ENCODE measurements around the gene UBE2Q2.
"Not testable (repeated sequence)": the region's sequence is repeated elsewhere in the genome, so short reads cannot be mapped to it uniquely, and the experiment has no call there.

The UBE2Q2 gene

DNA sequence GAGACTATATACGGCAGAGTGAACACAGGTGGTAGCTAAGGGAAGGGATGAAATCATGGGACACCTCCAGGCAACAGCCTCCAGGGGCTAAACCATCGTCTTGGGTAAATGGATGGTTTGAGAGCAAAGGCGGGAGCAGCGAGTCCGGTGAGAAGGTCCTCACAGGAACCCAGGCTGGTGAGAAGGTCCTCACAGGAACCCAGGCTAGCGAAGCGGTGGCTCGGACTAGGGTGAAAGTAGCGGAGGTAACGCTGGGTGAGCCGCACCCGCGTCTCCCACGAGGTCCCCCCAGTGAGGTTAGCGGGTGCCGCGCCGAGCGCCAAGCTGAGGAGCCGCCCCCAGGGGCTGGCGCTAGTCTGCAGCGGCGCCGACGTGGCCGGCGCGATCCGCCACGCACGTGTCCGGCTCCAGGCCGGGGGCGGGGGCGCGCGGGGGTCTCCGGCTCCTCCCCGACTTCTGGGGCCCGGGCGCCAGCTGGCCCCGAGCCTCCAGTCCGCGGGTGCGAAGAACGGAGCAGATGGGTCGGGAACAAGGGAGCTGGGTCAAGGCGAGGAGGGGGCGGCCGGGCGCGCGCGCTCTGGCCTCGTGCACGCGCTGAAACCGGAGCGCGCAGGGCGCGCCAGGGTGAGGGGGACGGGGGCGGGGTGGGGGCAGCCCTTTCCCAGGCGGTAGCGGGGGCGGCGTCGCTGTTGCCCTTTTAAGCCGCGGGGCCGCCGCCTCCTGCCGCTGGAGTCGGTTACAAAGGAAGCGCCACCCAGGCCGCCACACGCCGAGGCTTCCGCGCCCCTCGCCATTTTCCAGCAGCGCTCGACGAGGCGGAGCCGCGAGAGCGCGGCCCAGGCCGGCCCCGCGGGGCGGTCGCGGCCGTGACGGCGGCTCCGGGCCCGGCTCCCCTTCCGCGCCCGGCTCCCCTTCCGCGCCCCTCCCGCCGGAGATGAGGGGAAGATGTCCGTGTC, at the start of gene UBE2Q2:
TSS of gene UBE2Q2 (plus strand) at position 726 of the 956 bp plus-strand sequence. CDS start at position 946, 220 bp downstream.
- peak; percentile 80 for DNase-seq (ENCODE audit: extremely low spot score)
- CTCF ChIA-PET = interaction anchor here (1.1 to 1.6 kb wide), 3 partner anchors 10 to 17 kb away, joined by 3 to 5 read pairs (median 4); no protein-coding TSS in a partner anchor
- POLR2A ChIA-PET = interaction anchor here (0.8 to 2.3 kb wide), 18 partner anchors 9 to 196 kb away, joined by 3 to 10 read pairs (median 5); partner anchors contain the start of gene SNX33

DNA sequence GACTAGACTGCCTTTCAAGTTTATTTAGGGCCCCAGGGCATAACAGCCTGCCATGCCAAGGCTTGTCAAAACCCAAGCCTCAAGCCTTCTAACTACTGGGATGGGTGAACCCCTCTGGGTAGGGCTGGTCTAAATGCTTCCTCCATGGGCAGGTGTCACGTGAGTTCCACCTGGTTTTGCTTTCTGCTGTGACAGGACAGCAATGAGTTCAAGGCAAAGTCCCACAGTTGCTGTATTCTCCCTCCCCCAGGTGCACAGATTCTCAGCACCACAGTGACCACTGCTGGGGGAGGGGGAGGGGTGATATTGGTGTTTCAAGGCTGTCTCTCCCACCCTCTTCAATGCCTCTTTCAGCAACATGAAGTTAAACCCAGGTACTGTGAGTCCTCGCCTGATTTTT, 46.9 kb upstream of the UBE2Q2 start:
- TF ChIP-seq ELF4 (IDR thresholded peaks at IDR 0.05) (no peak), ZNF384 (IDR thresholded peaks at IDR 0.05) (no peak), TARDBP (IDR thresholded peaks at IDR 0.05) (no peak), SUZ12 (IDR thresholded peaks at IDR 0.05) (no peak), CTBP1 (IDR thresholded peaks at IDR 0.05; ENCODE audit: borderline replicate concordance) (no peak), SP1 (IDR thresholded peaks at IDR 0.05) (no peak), FOXM1 (IDR thresholded peaks at IDR 0.05; ENCODE audit: borderline replicate concordance) (no peak), FOXA1 (IDR thresholded peaks at IDR 0.05) (no peak), BHLHE40 (IDR thresholded peaks at IDR 0.05; ENCODE audit: borderline replicate concordance) (no peak), ARNT (IDR thresholded peaks at IDR 0.05) (no peak), L3MBTL2 (conservative IDR thresholded peaks at IDR 0.05) (no peak), FOXK2 (IDR thresholded peaks at IDR 0.05) (no peak), LEF1 (IDR thresholded peaks at IDR 0.05; ENCODE audit: borderline replicate concordance) (no peak), HDGF (IDR thresholded peaks at IDR 0.05; ENCODE audit: borderline replicate concordance) (no peak), NFRKB (IDR thresholded peaks at IDR 0.05) (no peak)
- TF ChIP-seq, protein P1, sequence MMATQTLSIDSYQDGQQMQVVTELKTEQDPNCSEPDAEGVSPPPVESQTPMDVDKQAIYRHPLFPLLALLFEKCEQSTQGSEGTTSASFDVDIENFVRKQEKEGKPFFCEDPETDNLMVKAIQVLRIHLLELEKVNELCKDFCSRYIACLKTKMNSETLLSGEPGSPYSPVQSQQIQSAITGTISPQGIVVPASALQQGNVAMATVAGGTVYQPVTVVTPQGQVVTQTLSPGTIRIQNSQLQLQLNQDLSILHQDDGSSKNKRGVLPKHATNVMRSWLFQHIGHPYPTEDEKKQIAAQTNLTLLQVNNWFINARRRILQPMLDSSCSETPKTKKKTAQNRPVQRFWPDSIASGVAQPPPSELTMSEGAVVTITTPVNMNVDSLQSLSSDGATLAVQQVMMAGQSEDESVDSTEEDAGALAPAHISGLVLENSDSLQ (IDR thresholded peaks at IDR 0.05) = no peak
- ChIA-PET CTCF (no interaction called here), POLR2A (no interaction called here)
- DNase-seq (ENCODE audit: extremely low spot score) = no peak

More for the DNA sequence above, at the start of gene UBE2Q2:
- TF ChIP-seq ELF4 (IDR thresholded peaks at IDR 0.05) = no peak
- TF ChIP-seq NFRKB (IDR thresholded peaks at IDR 0.05) = no peak
- TF ChIP-seq L3MBTL2 (conservative IDR thresholded peaks at IDR 0.05) = peak; percentile 87
- no peak for TF ChIP-seq HDGF (IDR thresholded peaks at IDR 0.05; ENCODE audit: borderline replicate concordance)
- no peak for TF ChIP-seq ZNF384 (IDR thresholded peaks at IDR 0.05)
- no peak for TF ChIP-seq FOXA1 (IDR thresholded peaks at IDR 0.05)
- TF ChIP-seq FOXK2 (IDR thresholded peaks at IDR 0.05) = no peak
- TF ChIP-seq CTBP1 (IDR thresholded peaks at IDR 0.05; ENCODE audit: borderline replicate concordance) = no peak
- peak; percentile 23; the same call in 1 of the 2 replicates for TF ChIP-seq FOXM1 (IDR thresholded peaks at IDR 0.05; ENCODE audit: borderline replicate concordance)
- TF ChIP-seq, protein P1 (IDR thresholded peaks at IDR 0.05) = no peak
- TF ChIP-seq SUZ12 (IDR thresholded peaks at IDR 0.05) = no peak
- no peak for TF ChIP-seq BHLHE40 (IDR thresholded peaks at IDR 0.05; ENCODE audit: borderline replicate concordance)
- peak; percentile 64; the same call in 1 of the 2 replicates for TF ChIP-seq LEF1 (IDR thresholded peaks at IDR 0.05; ENCODE audit: borderline replicate concordance)
- TF ChIP-seq TARDBP (IDR thresholded peaks at IDR 0.05) = no peak
- TF ChIP-seq SP1 (IDR thresholded peaks at IDR 0.05) = no peak
- no peak for TF ChIP-seq ARNT (IDR thresholded peaks at IDR 0.05)

DNA sequence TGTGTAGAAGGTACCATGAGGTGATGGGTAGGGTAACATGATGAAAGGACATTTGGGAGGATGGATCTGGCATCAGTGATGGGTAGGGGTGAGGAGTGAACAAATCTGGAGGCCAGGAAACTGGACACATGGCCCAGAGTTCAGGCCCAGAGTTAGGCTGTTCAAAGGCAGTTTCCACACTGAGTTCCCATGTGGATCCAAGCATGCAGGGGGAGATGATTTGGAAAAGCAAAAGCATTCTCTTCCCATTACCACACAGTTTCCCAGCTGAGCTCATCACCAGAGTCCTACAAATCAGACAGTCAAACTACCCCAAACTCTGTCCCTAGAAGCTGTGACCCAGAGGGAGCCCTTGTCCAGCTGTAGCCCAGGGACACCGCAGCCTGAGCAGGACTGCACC, 46.1 kb upstream of the UBE2Q2 start:
- CTCF ChIA-PET; DNase-seq (ENCODE audit: extremely low spot score): not testable (repeated sequence)
- POLR2A ChIA-PET = interaction anchor here (0.7 kb wide), 1 partner anchor 69 kb away, joined by 3 read pairs; no protein-coding TSS in a partner anchor

DNA sequence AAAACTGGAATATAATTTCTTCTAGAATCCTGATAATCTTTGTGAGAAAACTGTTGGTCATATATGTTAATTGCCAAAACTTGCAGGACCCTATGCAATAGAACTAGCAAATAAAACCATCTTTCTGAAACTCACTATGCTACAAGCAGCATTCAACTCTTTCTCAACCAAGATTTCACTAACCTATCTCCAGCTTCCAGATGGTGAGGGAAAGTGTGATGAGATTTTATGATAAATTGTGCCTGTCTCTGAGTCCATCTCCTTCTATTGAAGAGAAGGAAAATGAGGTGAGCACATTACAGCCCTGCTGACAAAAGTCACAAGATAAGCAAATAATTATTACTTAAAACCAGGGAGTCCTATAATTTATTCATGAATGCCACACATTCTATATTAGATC, 44.1 kb upstream of the UBE2Q2 start:
- no peak for TF ChIP-seq ZNF384 (IDR thresholded peaks at IDR 0.05)
- TF ChIP-seq LEF1 (IDR thresholded peaks at IDR 0.05; ENCODE audit: borderline replicate concordance) = no peak
- no peak for TF ChIP-seq ARNT (IDR thresholded peaks at IDR 0.05)
- no peak for TF ChIP-seq SUZ12 (IDR thresholded peaks at IDR 0.05)
- TF ChIP-seq, protein P1 (IDR thresholded peaks at IDR 0.05) = no peak
- no peak for TF ChIP-seq TARDBP (IDR thresholded peaks at IDR 0.05)
- TF ChIP-seq FOXM1 (IDR thresholded peaks at IDR 0.05; ENCODE audit: borderline replicate concordance) = no peak
- no peak for TF ChIP-seq BHLHE40 (IDR thresholded peaks at IDR 0.05; ENCODE audit: borderline replicate concordance)
- ChIA-PET POLR2A (no interaction called here), CTCF (interaction anchor here (0.6 kb wide), 1 partner anchor 1030 kb away, joined by 3 read pairs; no protein-coding TSS in a partner anchor)
- DNase-seq (ENCODE audit: extremely low spot score) = no peak

DNA sequence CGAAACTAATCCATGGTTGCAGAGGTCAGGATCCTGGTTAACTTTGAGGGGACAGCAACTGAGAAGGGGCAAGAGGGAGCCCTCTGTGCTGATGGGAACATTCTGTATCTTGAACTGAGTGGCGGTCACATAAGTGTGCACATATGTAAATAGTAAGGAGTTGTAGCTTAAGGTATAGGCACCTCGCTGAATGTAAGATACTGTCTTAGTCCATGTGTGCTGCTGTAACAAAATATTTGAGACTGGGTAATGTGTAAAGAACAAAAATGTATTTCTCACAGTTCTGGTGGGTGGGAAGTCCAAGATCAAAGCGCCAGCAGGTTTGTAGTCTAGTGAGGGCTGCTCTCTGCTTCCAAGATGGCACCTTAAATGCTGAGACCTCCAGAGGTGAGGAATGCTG, 42.8 kb upstream of the UBE2Q2 start:
- POLR2A ChIA-PET; DNase-seq (ENCODE audit: extremely low spot score): not testable (repeated sequence)
- CTCF ChIA-PET = interaction anchor here (0.8 to 3.0 kb wide), 2 partner anchors 72 to 114 kb away, joined by 4 to 20 read pairs; no protein-coding TSS in a partner anchor
